ENCODE results near the gene RAVER2. TPM values are rescaled to one million over a fixed set of nuclear protein-coding genes. Genes with fewer than 3 reads are reported as not detected.

Gene RAVER2
- total RNA-seq, 1 experiment from 2014 or later = 15.1 TPM

DNA sequence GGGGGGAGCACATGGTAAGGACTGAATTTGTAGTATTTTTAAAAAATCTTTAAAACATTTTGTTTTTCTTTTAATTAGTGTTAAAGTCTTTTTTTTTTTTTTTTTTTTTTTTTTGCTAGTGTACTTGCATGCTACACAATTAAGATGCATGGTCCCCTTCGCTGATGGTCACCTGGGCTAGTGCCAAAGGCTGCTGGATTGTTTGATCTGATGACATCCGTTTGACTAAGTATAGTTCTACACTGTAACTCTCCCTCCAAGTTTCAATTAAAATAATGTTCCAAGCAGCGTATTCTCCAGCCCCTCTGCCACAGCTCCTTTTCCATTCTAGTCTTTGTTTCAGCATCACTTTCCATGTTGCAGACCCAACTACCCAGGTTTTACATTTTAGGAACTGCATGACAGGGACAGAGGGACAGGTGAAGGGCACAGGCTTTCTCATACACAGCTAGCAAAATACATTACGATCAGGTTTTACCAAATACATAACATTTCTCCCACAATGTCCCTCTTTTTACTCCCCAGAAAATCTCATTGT is 852 bp upstream of the RAVER2 start:
- peak overlapping the region; percentile 65 to 82 for H3K4me3 ChIP-seq (ENCODE audit: low read depth in 2 of 2, low read length in 2 of 2)
- no peaks in the 10 kb centered on the region for H3K9me3 ChIP-seq (ENCODE audit: control insufficient read depth, insufficient read depth, low read depth, low read length)
- H3K27ac ChIP-seq (ENCODE audit: low read length) = peak overlapping the region; percentile 73
- POLR2A ChIA-PET = no interaction called here
- H3K36me3 ChIP-seq (ENCODE audit: control insufficient read depth, insufficient read depth, low read length) = no peaks in the 10 kb centered on the region; the same call in 1 of the 2 replicates
- TF ChIP-seq, protein P1, sequence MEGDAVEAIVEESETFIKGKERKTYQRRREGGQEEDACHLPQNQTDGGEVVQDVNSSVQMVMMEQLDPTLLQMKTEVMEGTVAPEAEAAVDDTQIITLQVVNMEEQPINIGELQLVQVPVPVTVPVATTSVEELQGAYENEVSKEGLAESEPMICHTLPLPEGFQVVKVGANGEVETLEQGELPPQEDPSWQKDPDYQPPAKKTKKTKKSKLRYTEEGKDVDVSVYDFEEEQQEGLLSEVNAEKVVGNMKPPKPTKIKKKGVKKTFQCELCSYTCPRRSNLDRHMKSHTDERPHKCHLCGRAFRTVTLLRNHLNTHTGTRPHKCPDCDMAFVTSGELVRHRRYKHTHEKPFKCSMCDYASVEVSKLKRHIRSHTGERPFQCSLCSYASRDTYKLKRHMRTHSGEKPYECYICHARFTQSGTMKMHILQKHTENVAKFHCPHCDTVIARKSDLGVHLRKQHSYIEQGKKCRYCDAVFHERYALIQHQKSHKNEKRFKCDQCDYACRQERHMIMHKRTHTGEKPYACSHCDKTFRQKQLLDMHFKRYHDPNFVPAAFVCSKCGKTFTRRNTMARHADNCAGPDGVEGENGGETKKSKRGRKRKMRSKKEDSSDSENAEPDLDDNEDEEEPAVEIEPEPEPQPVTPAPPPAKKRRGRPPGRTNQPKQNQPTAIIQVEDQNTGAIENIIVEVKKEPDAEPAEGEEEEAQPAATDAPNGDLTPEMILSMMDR (IDR thresholded peaks at IDR 0.05) = no peak
- no peak for TF ChIP-seq SIN3A (IDR thresholded peaks at IDR 0.05; ENCODE audit: borderline replicate concordance, insufficient read depth, low read depth, low read length)
- TF ChIP-seq TCF7L2 (IDR thresholded peaks at IDR 0.05; ENCODE audit: low read depth, low read length) = no peak
- TF ChIP-seq, protein P2, sequence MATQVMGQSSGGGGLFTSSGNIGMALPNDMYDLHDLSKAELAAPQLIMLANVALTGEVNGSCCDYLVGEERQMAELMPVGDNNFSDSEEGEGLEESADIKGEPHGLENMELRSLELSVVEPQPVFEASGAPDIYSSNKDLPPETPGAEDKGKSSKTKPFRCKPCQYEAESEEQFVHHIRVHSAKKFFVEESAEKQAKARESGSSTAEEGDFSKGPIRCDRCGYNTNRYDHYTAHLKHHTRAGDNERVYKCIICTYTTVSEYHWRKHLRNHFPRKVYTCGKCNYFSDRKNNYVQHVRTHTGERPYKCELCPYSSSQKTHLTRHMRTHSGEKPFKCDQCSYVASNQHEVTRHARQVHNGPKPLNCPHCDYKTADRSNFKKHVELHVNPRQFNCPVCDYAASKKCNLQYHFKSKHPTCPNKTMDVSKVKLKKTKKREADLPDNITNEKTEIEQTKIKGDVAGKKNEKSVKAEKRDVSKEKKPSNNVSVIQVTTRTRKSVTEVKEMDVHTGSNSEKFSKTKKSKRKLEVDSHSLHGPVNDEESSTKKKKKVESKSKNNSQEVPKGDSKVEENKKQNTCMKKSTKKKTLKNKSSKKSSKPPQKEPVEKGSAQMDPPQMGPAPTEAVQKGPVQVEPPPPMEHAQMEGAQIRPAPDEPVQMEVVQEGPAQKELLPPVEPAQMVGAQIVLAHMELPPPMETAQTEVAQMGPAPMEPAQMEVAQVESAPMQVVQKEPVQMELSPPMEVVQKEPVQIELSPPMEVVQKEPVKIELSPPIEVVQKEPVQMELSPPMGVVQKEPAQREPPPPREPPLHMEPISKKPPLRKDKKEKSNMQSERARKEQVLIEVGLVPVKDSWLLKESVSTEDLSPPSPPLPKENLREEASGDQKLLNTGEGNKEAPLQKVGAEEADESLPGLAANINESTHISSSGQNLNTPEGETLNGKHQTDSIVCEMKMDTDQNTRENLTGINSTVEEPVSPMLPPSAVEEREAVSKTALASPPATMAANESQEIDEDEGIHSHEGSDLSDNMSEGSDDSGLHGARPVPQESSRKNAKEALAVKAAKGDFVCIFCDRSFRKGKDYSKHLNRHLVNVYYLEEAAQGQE (IDR thresholded peaks at IDR 0.05; ENCODE audit: insufficient read depth in 1 of 2, low read depth in 2 of 2, low read length in 1 of 2) = no peak
- intact Hi-C loops (cut with micrococcal nuclease; ENCODE audit: unreplicated experiment) (loop anchor here (2.0 kb wide), 1 partner anchor 81 kb away; no protein-coding TSS in a partner anchor), in situ Hi-C loops (cut with HindIII; ENCODE audit: low pct_unique_long_range_greater_than_20kb, low sequenced_read_pairs) (no loop called here)
- peaks cover 23% of the 10 kb centered on the region for H3K4me1 ChIP-seq (ENCODE audit: control insufficient read depth, insufficient read depth, low read length)
- CTCF ChIA-PET = interaction anchor here (0.9 kb wide), 1 partner anchor 169 kb away, joined by 3 read pairs; no protein-coding TSS in a partner anchor
- BruUV-seq (replicated peaks) = no TSS peak
- 0 out of 2 replicates have a peak, but pooled peaks have one; percentile 2 for ATAC-seq
- H3K27me3 ChIP-seq (ENCODE audit: control insufficient read depth, insufficient read depth, low read length) = no peaks in the 10 kb centered on the region; the same call in 1 of the 2 replicates
- peak; percentile 15 for DNase-seq (ENCODE audit: low read depth, low spot score)

GRCh38 chr1:64745181-64745985 is 508 bp downstream of the RAVER2 start:
- in situ Hi-C loops (cut with HindIII; ENCODE audit: low pct_unique_long_range_greater_than_20kb, low sequenced_read_pairs) = no loop called here
- DNase-seq (ENCODE audit: low read depth, low spot score) (no peak), ATAC-seq (peak; percentile 68)
- intact Hi-C loops (cut with micrococcal nuclease; ENCODE audit: unreplicated experiment) = loop anchor here (2.0 kb wide), 1 partner anchor 79 kb away; no protein-coding TSS in a partner anchor
- TF ChIP-seq, protein P1 (IDR thresholded peaks at IDR 0.05) = no peak
- no peak for TF ChIP-seq SIN3A (IDR thresholded peaks at IDR 0.05; ENCODE audit: borderline replicate concordance, insufficient read depth, low read depth, low read length)
- no peak for TF ChIP-seq POLR2AphosphoS5 (IDR thresholded peaks at IDR 0.05; ENCODE audit: low read depth, low read length)
- TF ChIP-seq TCF7L2 (IDR thresholded peaks at IDR 0.05; ENCODE audit: low read depth, low read length) = no peak
- TF ChIP-seq, protein P2 (IDR thresholded peaks at IDR 0.05; ENCODE audit: insufficient read depth in 1 of 2, low read depth in 2 of 2, low read length in 1 of 2) = no peak
- POLR2A ChIA-PET = interaction anchor here (0.6 kb wide), 1 partner anchor 26 kb away, joined by 3 read pairs; no protein-coding TSS in a partner anchor
- peak overlapping the region; percentile 65 to 82 for H3K4me3 ChIP-seq (ENCODE audit: low read depth in 2 of 2, low read length in 2 of 2)
- H3K9me3 ChIP-seq (ENCODE audit: control insufficient read depth, insufficient read depth, low read depth, low read length) = no peaks in the 10 kb centered on the region
- no peaks in the 10 kb centered on the region for H3K27me3 ChIP-seq (ENCODE audit: control insufficient read depth, insufficient read depth, low read length)
- H3K4me1 ChIP-seq (ENCODE audit: control insufficient read depth, insufficient read depth, low read length) = peaks cover 23% of the 10 kb centered on the region
- no TSS peak for BruUV-seq (replicated peaks)
- CTCF ChIA-PET = no interaction called here
- peak overlapping the region; percentile 80 for H3K27ac ChIP-seq (ENCODE audit: low read length)
- H3K36me3 ChIP-seq (ENCODE audit: control insufficient read depth, insufficient read depth, low read length) = no peaks in the 10 kb centered on the region; the same call in 1 of the 2 replicates
